HepG2 (cell line): ENCODE results near the gene CCNH. TPM values are rescaled to one million over a fixed set of nuclear protein-coding genes. Genes with fewer than 3 reads are reported as not detected.

Experiments
- polyA plus RNA-seq, 8 experiments: library from polyadenylated mRNA; depleted of rRNA in 3 of 8; stranded (reverse) in 7 of 8; unstranded in 1 of 8; fragments of >200 nt; fragmentation: Illumina TruSeq in 4 of 8; extraction: Trizol in 4 of 8; gene quantifications; 2 replicates each; pipeline versions ENCODE4 v1.2.1 to v1.2.3, GENCODE V29; 2011 to 2016; ENCODE audit warnings: low read depth in 4 of 8, missing spikeins in 1 of 8, mixed read lengths in 1 of 8; ENCODE audit not compliant: insufficient read depth in 1 of 8
- small RNA-seq, 3 experiments: library from RNA; depleted of rRNA; stranded (forward); fragments of <200 nt; gene quantifications; one replicate each; pipeline ENCODE3, GENCODE V24; 2012; ENCODE audit warnings: low read depth in 2 of 3, low replicate concordance in 1 of 3; ENCODE audit not compliant: insufficient read length in 3 of 3, insufficient read depth in 2 of 3
- total RNA-seq, 5 experiments: library from RNA; depleted of rRNA; stranded (reverse); fragments of >200 nt; fragmentation: Illumina TruSeq; extraction: Trizol; gene quantifications; 2 replicates each; pipeline ENCODE4 v1.2.3, GENCODE V29; 2016; ENCODE audit warnings: low read depth in 1 of 5

Gene CCNH
- total and polyA plus RNA-seq, 2 of the 13 experiments (the other 11 are each of a cell fraction or from before 2014, with no cell fraction given): 42.5 to 94.3 TPM

Small RNAs within 50 kb of the gene (small RNA-seq; reads per million reads assigned to genes)
- gene RNU6-727P: 0 reads per million in 3 experiments

Other genes with a start within 250 kb of the CCNH start
- 19.5 and 23.4 TPM in 2 replicates for gene RASA1, start 145.0 kb downstream of the CCNH start, total RNA-seq (2016; rRNA removed; fragmentation: Illumina TruSeq; extraction: Trizol)
- gene RASA1, start 145.0 kb downstream of the CCNH start, polyA plus RNA-seq (2011; rRNA removed): 17.7 and 20.5 TPM in 2 replicates